Muscle layer of duodenum (tissue), 2 donors: ENCODE results near the gene CCDC89.
A peak's percentile ranks its signal among the peaks of the same experiment; 100 is the strongest.
"Not testable (repeated sequence)": the region's sequence is repeated elsewhere in the genome, so short reads cannot be mapped to it uniquely, and the experiment has no call there.

Experiments used
- H3K27ac ChIP-seq: one replicate; pipeline ENCODE4 v1.7.0; 2013; ENCODE audit warnings: mild to moderate bottlenecking, low read length
- H3K27me3 ChIP-seq: one replicate; pipeline ENCODE4 v1.7.0; 2013; ENCODE audit warnings: low read depth, mild to moderate bottlenecking, control low read depth, low read length
- H3K36me3 ChIP-seq, 2 donors: one replicate each; pipeline ENCODE4 v1.7.0; 2013; ENCODE audit warnings: low read length in 2 of 2, control low read depth in 1 of 2, mild to moderate bottlenecking in 1 of 2; ENCODE audit not compliant: insufficient read depth in 2 of 2, control insufficient read depth in 1 of 2
- H3K4me1 ChIP-seq, 2 donors: one replicate each; pipeline ENCODE4 v1.7.0; 2013; ENCODE audit warnings: low read length in 2 of 2, mild to moderate bottlenecking in 2 of 2, control low read depth in 1 of 2, moderate library complexity in 1 of 2; ENCODE audit not compliant: insufficient read depth in 2 of 2, control insufficient read depth in 1 of 2
- H3K4me3 ChIP-seq, 2 donors: one replicate each; pipeline ENCODE4 v1.7.0; 2013; ENCODE audit warnings: low read length in 2 of 2, low read depth in 1 of 2, mild to moderate bottlenecking in 1 of 2
- H3K9me3 ChIP-seq, 2 donors: one replicate each; pipeline ENCODE4 v1.7.0; 2013; ENCODE audit warnings: low read length in 2 of 2, control low read depth in 1 of 2, mild to moderate bottlenecking in 1 of 2; ENCODE audit not compliant: control insufficient read depth in 1 of 2
- donor health status: healthy.

CCDC89 gene

GRCh38 chr11:85663753-85664614 is 22.0 kb downstream of the CCDC89 start:
- Histone ChIP-seq H3K4me1 (peaks cover 0 to 35% of the 10 kb centered on the region in 2 donors), H3K9me3 (no peaks in the 10 kb centered on the region), H3K27me3 (no peaks in the 10 kb centered on the region)

DNA sequence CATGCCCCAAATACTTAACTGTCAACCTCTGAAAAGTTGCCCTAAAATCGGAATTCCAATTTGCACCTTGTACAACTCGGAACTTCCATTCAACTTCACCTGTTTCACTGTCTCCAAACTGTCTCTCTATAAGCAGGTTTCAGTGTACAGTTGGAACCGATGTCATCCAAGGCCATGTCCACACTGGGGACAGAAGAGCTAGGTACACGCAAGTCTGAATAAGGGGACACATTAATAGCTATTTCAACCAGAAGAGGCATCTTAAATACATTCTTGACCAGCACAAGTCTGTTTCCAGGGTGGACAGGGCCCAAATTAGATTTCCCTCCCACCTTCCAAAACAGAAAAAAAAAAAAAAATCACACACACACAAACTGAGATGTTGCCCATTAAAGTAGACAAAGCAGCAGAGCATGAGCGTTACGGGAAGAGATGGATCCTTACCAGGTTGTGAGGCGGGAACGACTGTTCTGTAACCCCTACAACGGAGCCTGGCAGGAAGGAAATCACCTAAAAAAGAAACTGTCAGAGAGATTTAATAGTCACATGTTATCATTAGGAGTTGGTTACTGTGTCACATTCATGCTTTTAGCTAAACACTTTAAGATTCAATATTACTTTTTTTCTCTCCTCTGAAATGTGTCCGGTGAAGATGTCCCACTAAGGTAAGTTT is 22.8 kb downstream of the CCDC89 start:
- H3K9me3 ChIP-seq, result no peaks in the 10 kb centered on the region
- H3K27ac ChIP-seq, result peak overlapping the region; percentile 93
- no peaks in the 10 kb centered on the region for H3K27me3 ChIP-seq
- peaks cover 3 to 10% of the 10 kb centered on the region in 2 donors for H3K36me3 ChIP-seq
- H3K4me3 ChIP-seq, result peak overlapping the region; percentile 91 to 96
- peaks cover 0 to 43% of the 10 kb centered on the region in 2 donors for H3K4me1 ChIP-seq

More at GRCh38 chr11:85663753-85664614, 22.0 kb downstream of the CCDC89 start:
- peak overlapping the region; percentile 91 to 96 for H3K4me3 ChIP-seq
- H3K36me3 ChIP-seq, result peaks cover 3 to 10% of the 10 kb centered on the region in 2 donors
- peak overlapping the region; percentile 93 for H3K27ac ChIP-seq

DNA sequence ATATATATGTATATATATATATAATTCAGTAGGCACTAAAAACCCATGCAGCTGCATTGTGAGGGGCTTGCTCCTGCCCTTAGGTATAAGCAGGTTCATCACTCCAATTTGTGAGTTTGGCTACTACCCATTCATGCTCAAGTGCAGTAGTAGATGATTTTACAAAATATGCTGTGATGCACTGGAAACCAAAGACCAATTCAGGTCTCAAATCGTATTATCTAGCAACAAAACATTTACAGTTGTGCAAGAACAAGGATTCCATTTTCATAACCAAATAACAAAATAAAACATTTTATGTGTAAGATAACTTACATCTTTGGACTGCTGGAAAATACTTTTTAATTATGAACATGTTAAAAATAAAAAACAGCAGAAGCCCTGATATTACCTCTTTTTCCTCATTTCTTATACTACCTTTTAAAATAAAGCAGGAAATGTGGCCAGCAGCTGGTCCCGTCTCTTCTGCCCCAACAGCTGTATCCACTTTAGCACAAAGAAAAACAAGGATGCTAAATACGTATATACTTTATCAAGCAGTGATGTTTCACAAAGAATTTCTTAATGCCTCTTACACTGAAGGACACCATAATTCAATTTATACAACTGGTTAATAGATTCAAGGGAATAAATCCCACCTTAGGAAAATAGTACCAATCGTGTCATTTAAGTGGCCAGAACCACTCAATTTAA is 23.9 kb downstream of the CCDC89 start:
- Histone ChIP-seq H3K4me1 (peaks cover 0 to 47% of the 10 kb centered on the region in 2 donors), H3K27ac (no peak overlapping the region), H3K9me3 (no peaks in the 10 kb centered on the region), H3K36me3 (peaks cover 7 to 14% of the 10 kb centered on the region in 2 donors), H3K27me3 (no peaks in the 10 kb centered on the region), H3K4me3 (peak overlapping the region; percentile 91 to 96)

DNA sequence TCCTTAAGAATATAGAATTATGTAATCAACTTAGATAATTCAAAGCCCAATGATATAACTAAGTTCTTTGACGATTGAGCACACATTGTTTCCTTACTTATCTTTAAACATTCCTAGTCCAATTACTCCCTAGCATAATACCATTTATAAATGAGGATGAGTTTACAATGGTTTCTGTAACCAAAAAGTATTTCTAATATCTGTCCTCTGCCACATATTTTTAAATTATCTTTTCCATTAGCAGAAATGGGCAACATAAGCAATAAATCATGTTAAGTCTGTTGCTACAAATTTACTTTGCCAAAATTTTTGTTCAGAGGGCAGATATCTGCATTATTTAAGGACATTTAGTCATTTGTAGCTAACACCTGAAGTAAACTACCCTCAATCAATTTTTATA is 27.8 kb downstream of the CCDC89 start:
- no peak overlapping the region for H3K27ac ChIP-seq
- peaks cover 0 to 47% of the 10 kb centered on the region in 2 donors for H3K4me1 ChIP-seq
- no peaks in the 10 kb centered on the region for H3K27me3 ChIP-seq
- H3K9me3 ChIP-seq, result no peaks in the 10 kb centered on the region
- peaks cover 12 to 32% of the 10 kb centered on the region in 2 donors for H3K36me3 ChIP-seq
- H3K4me3 ChIP-seq, result no peak overlapping the region

- Histone ChIP-seq H3K36me3 (peaks cover 12 to 31% of the 10 kb centered on the region in 2 donors), H3K4me1 (peaks cover 0 to 35% of the 10 kb centered on the region in 2 donors), H3K27ac (no peak overlapping the region)
These were observed 29.2 kb downstream of the CCDC89 start for GRCh38 chr11:85656777-85657176.

DNA sequence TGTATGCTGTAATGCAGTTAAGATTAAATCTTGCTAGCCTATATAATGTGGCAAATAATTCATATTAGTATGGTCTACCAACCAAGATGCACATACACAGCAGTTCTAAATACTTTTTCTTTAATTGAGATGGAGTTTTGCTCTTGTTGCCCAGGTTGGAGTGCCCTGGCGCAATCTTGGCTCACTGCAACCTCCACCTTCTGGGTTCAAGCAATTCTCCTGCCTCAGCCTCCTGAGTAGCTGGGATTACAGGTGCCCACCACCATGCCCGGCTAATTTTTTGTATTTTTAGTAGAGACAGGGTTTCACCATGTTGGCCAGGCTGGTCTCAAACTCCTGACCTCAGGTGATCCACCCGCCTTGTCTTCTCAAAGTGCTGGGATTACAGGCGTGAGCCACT is 31.7 kb downstream of the CCDC89 start:
- H3K36me3 ChIP-seq, result peaks cover 13 to 34% of the 10 kb centered on the region in 2 donors

More at GRCh38 chr11:85656777-85657176, 29.2 kb downstream of the CCDC89 start:
- no peak overlapping the region for H3K4me3 ChIP-seq
- no peaks in the 10 kb centered on the region for H3K9me3 ChIP-seq
- H3K27me3 ChIP-seq, result no peaks in the 10 kb centered on the region

GRCh38 chr11:85652786-85653447 is 33.1 kb downstream of the CCDC89 start:
- H3K4me1 ChIP-seq, result peaks cover 11 to 14% of the 10 kb centered on the region in 2 donors
- H3K9me3 ChIP-seq, result no peaks in the 10 kb centered on the region
- H3K27ac ChIP-seq, result no peak overlapping the region
- H3K4me3 ChIP-seq, result no peak overlapping the region
- peaks cover 13 to 34% of the 10 kb centered on the region in 2 donors for H3K36me3 ChIP-seq
- no peaks in the 10 kb centered on the region for H3K27me3 ChIP-seq

More for the DNA sequence above, 31.7 kb downstream of the CCDC89 start:
- H3K27me3 ChIP-seq, H3K27ac ChIP-seq, H3K9me3 ChIP-seq, H3K4me3 ChIP-seq: not testable (repeated sequence)
- peaks cover 4 to 14% of the 10 kb centered on the region in 2 donors for H3K4me1 ChIP-seq

DNA sequence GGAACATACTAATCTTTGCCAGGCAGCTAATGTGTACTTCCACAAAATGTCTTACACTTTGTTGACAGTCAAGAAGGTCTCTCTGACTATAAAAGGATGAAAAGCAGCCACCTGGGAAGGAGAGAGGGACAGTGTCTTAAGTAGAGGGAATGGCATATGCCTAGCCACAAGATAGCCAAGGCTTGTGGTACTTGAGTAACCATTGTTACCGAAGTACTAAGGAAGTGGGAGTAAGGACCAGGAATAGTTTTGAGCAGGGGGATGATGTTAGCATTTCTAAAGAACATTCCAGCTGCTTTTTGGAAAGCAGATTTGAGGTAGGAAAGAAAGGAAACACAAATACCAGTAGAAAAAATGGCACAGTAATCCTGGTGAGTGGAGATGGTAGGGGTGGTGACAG is 34.9 kb downstream of the CCDC89 start:
- Histone ChIP-seq H3K27me3 (no peaks in the 10 kb centered on the region), H3K36me3 (peaks cover 4 to 20% of the 10 kb centered on the region in 2 donors), H3K4me3 (no peak overlapping the region), H3K4me1 (peaks cover 11 to 17% of the 10 kb centered on the region in 2 donors), H3K27ac (no peak overlapping the region), H3K9me3 (no peaks in the 10 kb centered on the region)

- Histone ChIP-seq H3K27me3 (no peaks in the 10 kb centered on the region), H3K9me3 (no peaks in the 10 kb centered on the region)
These were observed 38.2 kb downstream of the CCDC89 start, which contains the start of gene TMEM126A for GRCh38 chr11:85647604-85648299. TMEM126A (plus strand) TSS chr11:85647967; CDS start chr11:85650256, 2,289 bp downstream.

DNA sequence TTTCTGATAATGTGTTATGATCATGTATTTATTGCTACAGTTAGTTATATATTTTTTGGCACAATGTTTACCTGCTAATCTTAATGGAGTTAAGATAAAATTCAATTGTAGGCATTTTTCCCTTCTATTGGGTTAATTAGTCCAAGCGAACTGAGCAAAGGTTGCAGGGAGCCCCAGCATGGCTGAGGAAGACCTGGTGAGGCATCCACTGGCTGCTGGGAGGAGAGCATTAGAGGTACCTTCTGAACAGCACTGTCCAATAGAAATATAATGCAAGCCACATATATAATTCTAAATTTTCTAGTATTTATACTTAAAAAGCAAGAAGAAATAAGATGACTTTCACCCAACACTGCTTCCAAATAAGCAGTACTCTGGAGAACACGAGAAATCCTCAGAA is 38.9 kb downstream of the CCDC89 start:
- H3K4me1 ChIP-seq, result peaks cover 11 to 17% of the 10 kb centered on the region in 2 donors
- H3K36me3 ChIP-seq, result peaks cover 4% of the 10 kb centered on the region in 2 donors
- H3K27me3 ChIP-seq, result no peaks in the 10 kb centered on the region
- no peaks in the 10 kb centered on the region for H3K9me3 ChIP-seq
- H3K27ac ChIP-seq, result peak overlapping the region; percentile 95
- H3K4me3 ChIP-seq, result peak overlapping the region; percentile 78 to 98

More at GRCh38 chr11:85647604-85648299, 38.2 kb downstream of the CCDC89 start, which contains the start of gene TMEM126A:
- peaks cover 11 to 17% of the 10 kb centered on the region in 2 donors for H3K4me1 ChIP-seq
- peak within 1 kb of the TSS; percentile 95 for H3K27ac ChIP-seq
- H3K36me3 ChIP-seq, result peaks cover 4% of the 10 kb centered on the region in 2 donors
- H3K4me3 ChIP-seq, result peak within 1 kb of the TSS; percentile 78 to 98
